NCI-H748 (cell line): ENCODE data around the gene KRTAP12-3.

Source experiments
- DNase-seq: peaks from one replicate; lab custom pipeline; 2025; ENCODE audit not compliant: unreplicated experiment; lab: John Stamatoyannopoulos, UW

The KRTAP12-3 gene

GRCh38 chr21:44701541-44701940, 43.8 kb downstream of the KRTAP12-3 start:
- peak; percentile 10 for DNase-seq

- DNase-seq: no peak
Measured at GRCh38 chr21:44702111-44702972, 44.6 kb downstream of the KRTAP12-3 start.

- DNase-seq: no peak
Measured at GRCh38 chr21:44702973-44703730, 45.4 kb downstream of the KRTAP12-3 start.

GRCh38 chr21:44703731-44704635, 46.3 kb downstream of the KRTAP12-3 start:
- DNase-seq: no peak

GRCh38 chr21:44704636-44705001, 46.9 kb downstream of the KRTAP12-3 start:
- DNase-seq: no peak

GRCh38 chr21:44706026-44706705, 48.4 kb downstream of the KRTAP12-3 start:
- DNase-seq: no peak

GRCh38 chr21:44706706-44707581, 49.2 kb downstream of the KRTAP12-3 start:
- DNase-seq: no peak
